Superior temporal gyrus (tissue), 1 donor: ENCODE results near the gene EVI5.

Experiments used
- DNase-seq: peaks from one replicate; pipeline ENCODE4 v3.0.0-alpha.2; 2016; ENCODE audit errors: extremely low spot score

The EVI5 gene

GRCh38 chr1:92484472-92485380, 300.2 kb downstream of the EVI5 start:
- no peak for DNase-seq

GRCh38 chr1:92483610-92484471, 301.1 kb downstream of the EVI5 start:
- DNase-seq = no peak

GRCh38 chr1:92482665-92483609, 302.0 kb downstream of the EVI5 start:
- no peak for DNase-seq

GRCh38 chr1:92481971-92482664, 302.8 kb downstream of the EVI5 start:
- DNase-seq = no peak

GRCh38 chr1:92481599-92481925, 303.3 kb downstream of the EVI5 start:
- DNase-seq = no peak

- DNase-seq = no peak
Measured at GRCh38 chr1:92480813-92481598, 303.9 kb downstream of the EVI5 start.

- no peak for DNase-seq
Measured at GRCh38 chr1:92480200-92480812, 304.6 kb downstream of the EVI5 start.

- DNase-seq = no peak
Measured at GRCh38 chr1:92479587-92479986, 305.3 kb downstream of the EVI5 start.

- no peak for DNase-seq
Measured at GRCh38 chr1:92478393-92478792, 306.5 kb downstream of the EVI5 start.

GRCh38 chr1:92476071-92476631, 308.8 kb downstream of the EVI5 start:
- no peak for DNase-seq

- DNase-seq = no peak
Measured at GRCh38 chr1:92475029-92475428, 309.9 kb downstream of the EVI5 start.

- no peak for DNase-seq
Measured at GRCh38 chr1:92473781-92474495, 311.0 kb downstream of the EVI5 start.

GRCh38 chr1:92470216-92470615, 314.7 kb downstream of the EVI5 start:
- no peak for DNase-seq

- no peak for DNase-seq
Measured at GRCh38 chr1:92466683-92467352, 318.1 kb downstream of the EVI5 start.

- no peak for DNase-seq
Measured at GRCh38 chr1:92465256-92465647, 319.7 kb downstream of the EVI5 start.

- no peak for DNase-seq
Measured at GRCh38 chr1:92464588-92465255, 320.2 kb downstream of the EVI5 start.

GRCh38 chr1:92461364-92462097, 323.4 kb downstream of the EVI5 start:
- DNase-seq = no peak
